CD4-positive, alpha-beta memory T cell (primary cell): Measurements from ENCODE around the gene KCNK13. TPM values are rescaled to one million over a fixed set of nuclear protein-coding genes. Genes with fewer than 3 reads are reported as not detected.

Source experiments
- CTCF ChIA-PET: fragments of 350-600 bp; sonication (Branson Sonifier 250); formaldehyde crosslinking; loops from one replicate; lab custom pipeline; 2021; ENCODE audit warnings: inconsistent platforms; ENCODE audit not compliant: partially characterized antibody; lab: Charles Lee
- POLR2A ChIA-PET: fragments of 350-600 bp; sonication (Branson Sonifier 250); formaldehyde crosslinking; loops from one replicate; lab custom pipeline; 2021; ENCODE audit not compliant: partially characterized antibody; lab: Charles Lee
- DNase-seq, 5 donors: peaks; one replicate each; pipeline versions ENCODE4 v3.0.0 to v3.0.0-alpha.2; 2020 to 2022; ENCODE audit warnings: mixed read lengths in 1 of 5
- H3K27ac ChIP-seq: one replicate; pipeline ENCODE4 v1.7.0; 2013; ENCODE audit warnings: low read depth, low read length
- H3K27me3 ChIP-seq: 2 replicates; pipeline ENCODE4 v1.7.0; 2013; ENCODE audit warnings: mild to moderate bottlenecking, low read length, moderate library complexity; ENCODE audit not compliant: insufficient read depth
- H3K36me3 ChIP-seq: 2 replicates; pipeline ENCODE4 v1.7.0; 2013; ENCODE audit warnings: mild to moderate bottlenecking, low read length, moderate library complexity; ENCODE audit not compliant: insufficient read depth
- H3K4me1 ChIP-seq: 2 replicates; pipeline ENCODE4 v1.7.0; 2013; ENCODE audit warnings: mild to moderate bottlenecking, low read length, moderate library complexity; ENCODE audit not compliant: insufficient read depth
- H3K4me3 ChIP-seq, 2 donors: one replicate each; pipeline ENCODE4 v1.7.0; 2013; ENCODE audit warnings: low read length in 2 of 2, mild to moderate bottlenecking in 1 of 2
- H3K9me3 ChIP-seq, 2 donors: one replicate each; pipeline ENCODE4 v1.7.0; 2013; ENCODE audit warnings: low read length in 2 of 2, control low read depth in 1 of 2; ENCODE audit not compliant: control insufficient read depth in 1 of 2
- H3K27ac Mint-ChIP-seq, 7 donors: one replicate each; pipeline ENCODE4 v1.8.0; 2020 to 2021; ENCODE audit warnings: mixed read lengths in 7 of 7, mild to moderate bottlenecking in 6 of 7, inconsistent platforms in 3 of 7, moderate library complexity in 3 of 7
- H3K27me3 Mint-ChIP-seq, 2 donors: one replicate each; pipeline ENCODE4 v1.8.0; 2020 to 2021; ENCODE audit warnings: mixed read lengths in 2 of 2
- H3K36me3 Mint-ChIP-seq, 2 donors: one replicate each; pipeline ENCODE4 v1.8.0; 2020 to 2021; ENCODE audit warnings: mixed read lengths in 2 of 2, inconsistent platforms in 1 of 2, mild to moderate bottlenecking in 1 of 2
- H3K4me1 Mint-ChIP-seq, 4 donors: one replicate each; pipeline ENCODE4 v1.8.0; 2020 to 2021; ENCODE audit warnings: mixed read lengths in 4 of 4, mild to moderate bottlenecking in 1 of 4
- H3K4me3 Mint-ChIP-seq, 8 donors: one replicate each; pipeline ENCODE4 v1.8.0; 2020 to 2021; ENCODE audit warnings: mixed read lengths in 8 of 8, mild to moderate bottlenecking in 7 of 8, moderate library complexity in 6 of 8, inconsistent platforms in 3 of 8
- H3K9me3 Mint-ChIP-seq, 8 donors: one replicate each; pipeline ENCODE4 v1.8.0; 2020 to 2021; ENCODE audit warnings: mixed read lengths in 8 of 8, mild to moderate bottlenecking in 5 of 8, inconsistent platforms in 3 of 8, moderate library complexity in 1 of 8
- intact Hi-C: fragments of 100-400 bp; cut with micrococcal nuclease; formaldehyde crosslinking; loops from one replicate; pipeline ENCODE4 v1.15.1; 2023
- polyA plus RNA-seq, 2 donors: library from polyadenylated mRNA; unstranded; fragments of 300-500 nt; fragmentation: Illumina TruSeq; gene quantifications; one replicate each; pipeline ENCODE4 v1.2.3, GENCODE V29; 2021
- total RNA-seq, 2 experiments: library from RNA; stranded (reverse); gene quantifications; one replicate each; pipeline ENCODE4 v1.2.3, GENCODE V29; 2021

Gene KCNK13
- total and polyA plus RNA-seq, 4 experiments from 2014 or later = 0.17 TPM; not detected in 2

DNA sequence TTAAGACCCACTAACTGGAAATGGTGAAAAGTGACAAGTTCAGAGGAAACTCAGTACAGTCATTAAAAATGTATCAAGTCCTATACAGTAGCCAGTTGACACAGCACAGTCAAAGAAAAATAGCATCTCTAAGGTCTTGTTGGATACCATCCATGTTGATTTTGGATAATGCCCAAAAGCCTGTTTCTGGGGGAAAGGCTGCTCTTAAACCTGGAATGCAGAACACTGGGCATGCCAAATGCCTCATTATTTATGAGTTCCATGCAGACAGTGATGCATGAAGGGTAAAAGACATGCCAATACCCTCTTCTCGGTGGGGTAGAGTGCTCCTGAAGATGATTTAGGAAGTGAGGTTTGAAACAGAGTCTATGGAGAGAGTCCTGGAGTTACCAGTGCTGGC is 29.6 kb downstream of the KCNK13 start:
- POLR2A ChIA-PET = no interaction called here

DNA sequence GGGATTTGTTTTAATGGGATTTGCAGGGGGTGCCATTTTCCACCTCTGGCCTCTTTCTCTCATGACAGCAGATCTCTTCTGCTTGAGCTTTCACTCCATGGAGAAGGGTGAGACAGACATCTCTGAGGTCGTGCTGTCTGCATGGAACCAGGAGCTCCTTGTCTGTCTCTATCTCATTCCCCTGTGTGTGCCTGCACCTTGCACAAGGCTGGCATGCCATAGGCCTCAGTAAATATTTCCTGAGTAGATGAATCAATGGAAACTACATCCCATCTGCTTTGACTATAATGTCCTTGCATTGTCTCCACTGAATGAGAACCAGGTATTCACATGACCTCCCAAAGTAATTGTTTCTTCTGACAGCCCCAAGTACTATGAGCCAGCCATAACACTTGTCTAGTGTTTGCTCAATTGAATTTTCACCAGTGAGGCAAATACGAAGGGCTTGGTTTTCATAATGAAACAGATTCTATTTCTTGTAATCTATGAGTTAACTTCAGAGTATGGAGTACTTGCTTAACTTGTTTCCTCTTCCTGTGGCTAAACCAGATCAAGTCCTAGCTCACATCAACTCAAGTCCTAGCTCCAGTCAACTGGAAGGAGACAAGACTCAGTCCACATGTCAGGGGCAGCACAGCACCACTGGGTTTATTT is 32.3 kb downstream of the KCNK13 start:
- Mint-ChIP-seq H3K4me3 (no peak overlapping the region), H3K9me3 (peaks cover 0 to 1% (median 0%) of the 10 kb centered on the region in 8 donors), H3K27me3 (peaks cover 5 to 31% of the 10 kb centered on the region in 2 donors), H3K36me3 (no peaks in the 10 kb centered on the region), H3K27ac (no peak overlapping the region), H3K4me1 (no peaks in the 10 kb centered on the region)
- POLR2A ChIA-PET = no interaction called here
- no peaks in the 10 kb centered on the region for H3K27me3 ChIP-seq
- H3K27ac ChIP-seq = no peak overlapping the region
- CTCF ChIA-PET = no interaction called here
- no peak for DNase-seq
- no peak overlapping the region for H3K4me3 ChIP-seq
- intact Hi-C loops = no loop called here
- H3K9me3 ChIP-seq = no peaks in the 10 kb centered on the region
- H3K4me1 ChIP-seq = no peaks in the 10 kb centered on the region
- H3K36me3 ChIP-seq = no peaks in the 10 kb centered on the region

More for the DNA sequence above, 29.6 kb downstream of the KCNK13 start:
- peaks cover 9 to 35% of the 10 kb centered on the region in 2 donors for H3K27me3 Mint-ChIP-seq
- no peaks in the 10 kb centered on the region for H3K36me3 ChIP-seq
- no peak overlapping the region for H3K27ac ChIP-seq
- intact Hi-C loops = no loop called here
- DNase-seq = no peak
- H3K4me3 Mint-ChIP-seq = no peak overlapping the region
- no peak overlapping the region for H3K27ac Mint-ChIP-seq
- H3K27me3 ChIP-seq = no peaks in the 10 kb centered on the region
- H3K36me3 Mint-ChIP-seq = no peaks in the 10 kb centered on the region
- H3K4me1 Mint-ChIP-seq = no peaks in the 10 kb centered on the region
- CTCF ChIA-PET = no interaction called here
- H3K9me3 ChIP-seq = no peaks in the 10 kb centered on the region
- H3K4me3 ChIP-seq = no peak overlapping the region
- H3K9me3 Mint-ChIP-seq = peaks cover 0 to 2% (median 0%) of the 10 kb centered on the region in 8 donors
- H3K4me1 ChIP-seq = no peaks in the 10 kb centered on the region

DNA sequence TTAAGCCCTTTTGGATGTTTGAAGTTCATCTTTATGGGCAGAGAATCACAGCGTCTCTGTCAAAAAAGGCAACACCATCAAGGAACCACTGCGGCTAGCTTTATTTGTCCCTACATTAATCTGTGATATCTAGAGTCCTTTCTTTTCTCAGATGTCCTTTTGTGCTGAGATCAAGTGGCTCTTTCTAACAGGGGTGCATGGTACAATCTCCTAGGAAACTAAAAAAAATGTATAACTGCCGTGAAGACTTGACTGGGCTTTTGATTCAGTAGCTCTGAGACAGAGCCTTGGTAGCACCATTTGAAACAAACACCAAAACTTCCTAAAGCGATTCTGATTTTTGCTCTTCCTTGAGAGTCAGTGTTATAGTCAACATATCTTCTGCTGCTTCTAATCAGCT is 33.3 kb downstream of the KCNK13 start:
- Mint-ChIP-seq H3K36me3 (no peaks in the 10 kb centered on the region), H3K27me3 (peaks cover 3 to 27% of the 10 kb centered on the region in 2 donors), H3K4me1 (no peaks in the 10 kb centered on the region), H3K9me3 (no peaks in the 10 kb centered on the region), H3K27ac (no peak overlapping the region), H3K4me3 (no peak overlapping the region)
- ChIA-PET POLR2A (no interaction called here), CTCF (no interaction called here)
- Histone ChIP-seq H3K4me1 (no peaks in the 10 kb centered on the region), H3K27me3 (no peaks in the 10 kb centered on the region), H3K9me3 (no peaks in the 10 kb centered on the region), H3K27ac (no peak overlapping the region), H3K36me3 (no peaks in the 10 kb centered on the region), H3K4me3 (no peak overlapping the region)
- intact Hi-C loops = no loop called here
- no peak for DNase-seq

DNA sequence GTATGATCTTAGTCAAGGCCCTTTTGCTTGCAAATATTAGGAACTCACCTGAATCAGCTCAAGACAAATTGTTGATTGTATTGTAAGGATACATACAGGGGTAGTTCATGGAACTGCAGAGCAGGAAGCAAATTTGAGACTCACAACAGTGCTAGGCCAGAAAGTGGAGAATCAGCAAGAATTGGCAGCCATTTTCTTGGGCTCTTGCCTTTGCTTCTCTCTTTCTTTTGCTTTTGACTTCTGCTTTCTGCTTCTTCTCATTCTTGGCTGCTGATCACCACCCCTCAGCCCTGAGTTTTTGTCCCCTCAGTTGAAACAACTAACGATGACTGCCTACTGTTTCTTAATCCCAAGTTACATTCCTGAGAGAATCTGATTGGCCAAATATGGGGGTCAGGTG is 34.8 kb downstream of the KCNK13 start:
- Histone ChIP-seq H3K27ac (no peak overlapping the region), H3K4me1 (no peaks in the 10 kb centered on the region), H3K4me3 (no peak overlapping the region), H3K9me3 (no peaks in the 10 kb centered on the region), H3K36me3 (no peaks in the 10 kb centered on the region), H3K27me3 (no peaks in the 10 kb centered on the region)
- POLR2A ChIA-PET = no interaction called here
- intact Hi-C loops = no loop called here
- Mint-ChIP-seq H3K9me3 (no peaks in the 10 kb centered on the region), H3K27me3 (peaks cover 3 to 19% of the 10 kb centered on the region in 2 donors), H3K4me1 (no peaks in the 10 kb centered on the region), H3K4me3 (no peak overlapping the region), H3K27ac (no peak overlapping the region), H3K36me3 (no peaks in the 10 kb centered on the region)
- CTCF ChIA-PET = no interaction called here
- DNase-seq = no peak

DNA sequence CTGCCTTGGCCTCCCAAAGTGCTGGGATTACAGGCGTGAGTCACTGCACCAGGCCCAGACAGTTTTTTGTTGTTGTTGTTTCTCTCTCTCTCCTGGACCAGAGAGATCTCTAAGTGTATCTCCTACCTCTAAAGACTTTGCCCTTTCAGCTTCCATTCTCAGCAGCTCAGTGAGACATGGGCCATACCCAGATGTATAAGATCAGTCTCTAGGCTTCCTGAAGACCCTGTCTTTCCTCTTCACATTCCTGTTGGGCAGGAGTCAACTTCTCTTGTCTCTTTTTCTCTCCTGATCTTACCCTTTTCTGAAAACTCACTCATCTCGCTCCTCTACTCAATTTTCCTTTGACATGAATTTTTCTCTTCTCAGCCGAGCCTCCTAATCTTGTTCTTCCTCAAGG is 42.0 kb downstream of the KCNK13 start:
- ChIA-PET POLR2A (no interaction called here), CTCF (no interaction called here)
- Histone ChIP-seq H3K9me3 (no peaks in the 10 kb centered on the region), H3K27ac (no peak overlapping the region), H3K4me1 (no peaks in the 10 kb centered on the region), H3K36me3 (no peaks in the 10 kb centered on the region), H3K4me3 (no peak overlapping the region), H3K27me3 (no peaks in the 10 kb centered on the region)
- Mint-ChIP-seq H3K27ac (no peak overlapping the region), H3K27me3 (peaks cover 0 to 5% of the 10 kb centered on the region in 2 donors), H3K4me1 (no peaks in the 10 kb centered on the region), H3K9me3 (no peaks in the 10 kb centered on the region), H3K4me3 (no peak overlapping the region), H3K36me3 (no peaks in the 10 kb centered on the region)
- no peak for DNase-seq
- intact Hi-C loops = no loop called here

DNA sequence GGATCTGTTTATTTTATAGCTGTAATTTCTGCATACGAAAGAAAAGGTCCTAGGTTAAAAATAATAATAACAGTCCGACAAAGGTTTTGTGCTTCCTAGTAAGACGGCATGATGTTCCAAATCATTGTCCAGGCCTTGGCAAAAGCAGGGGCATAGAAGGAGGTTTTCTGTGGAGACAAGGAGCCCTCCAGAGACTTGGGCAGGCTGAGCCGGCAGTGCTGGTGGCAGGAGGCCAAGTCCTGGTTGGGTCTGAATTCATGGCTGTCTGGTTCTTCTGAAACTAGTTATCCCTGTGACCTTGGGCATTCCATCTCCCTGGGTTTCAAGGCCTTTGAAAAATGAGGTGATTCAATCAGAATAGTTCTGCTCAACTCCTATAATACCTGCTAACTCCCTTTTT is 44.0 kb downstream of the KCNK13 start:
- no peak overlapping the region for H3K27ac ChIP-seq
- intact Hi-C loops = no loop called here
- H3K36me3 ChIP-seq = no peaks in the 10 kb centered on the region
- no peaks in the 10 kb centered on the region for H3K27me3 ChIP-seq
- no peak overlapping the region for H3K4me3 Mint-ChIP-seq
- H3K4me1 Mint-ChIP-seq = no peaks in the 10 kb centered on the region
- peaks cover 2 to 8% of the 10 kb centered on the region in 2 donors for H3K27me3 Mint-ChIP-seq
- H3K27ac Mint-ChIP-seq = no peak overlapping the region
- no peaks in the 10 kb centered on the region for H3K4me1 ChIP-seq
- H3K4me3 ChIP-seq = no peak overlapping the region
- POLR2A ChIA-PET = no interaction called here
- H3K36me3 Mint-ChIP-seq = no peaks in the 10 kb centered on the region
- no peaks in the 10 kb centered on the region for H3K9me3 ChIP-seq
- H3K9me3 Mint-ChIP-seq = no peaks in the 10 kb centered on the region
- DNase-seq = no peak
- CTCF ChIA-PET = no interaction called here

DNA sequence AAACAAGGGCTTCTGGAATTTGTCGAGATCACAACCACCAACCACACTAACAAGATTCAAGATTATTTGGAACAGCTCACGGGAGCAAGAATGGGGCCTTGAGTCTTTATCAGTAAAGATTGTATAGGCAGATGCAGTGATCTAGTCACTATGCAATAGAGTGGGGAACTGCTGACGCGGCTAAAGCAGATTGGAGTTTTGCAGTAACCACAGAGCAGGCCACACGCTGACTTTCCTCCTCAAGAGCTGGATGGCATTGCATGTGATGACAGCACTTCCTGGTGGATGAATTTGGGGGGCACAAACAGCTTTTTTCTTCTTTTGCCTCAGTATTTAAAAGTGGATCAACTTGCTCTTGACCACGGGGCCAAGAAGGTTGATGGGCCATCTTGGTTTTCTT is 46.0 kb downstream of the KCNK13 start:
- Mint-ChIP-seq H3K4me1 (no peaks in the 10 kb centered on the region), H3K27me3 (peaks cover 2 to 24% of the 10 kb centered on the region in 2 donors), H3K36me3 (no peaks in the 10 kb centered on the region), H3K9me3 (peaks cover 0 to 2% (median 0%) of the 10 kb centered on the region in 8 donors), H3K4me3 (no peak overlapping the region), H3K27ac (no peak overlapping the region)
- Histone ChIP-seq H3K36me3 (no peaks in the 10 kb centered on the region), H3K9me3 (no peaks in the 10 kb centered on the region), H3K4me3 (no peak overlapping the region), H3K4me1 (no peaks in the 10 kb centered on the region), H3K27me3 (no peaks in the 10 kb centered on the region), H3K27ac (no peak overlapping the region)
- CTCF ChIA-PET = no interaction called here
- POLR2A ChIA-PET = no interaction called here
- intact Hi-C loops = no loop called here
- DNase-seq = no peak
